Fibroblast of skin of back (primary cell): ENCODE data around the gene YES1. TPM values are rescaled to one million over a fixed set of nuclear protein-coding genes. Genes with fewer than 3 reads are reported as not detected.

ENCODE experiments used
- DNase-seq: peaks from one replicate; pipeline ENCODE4 v3.0.0-alpha.2; 2013
- polyA plus RNA-seq, 2 experiments: library from polyadenylated mRNA; unstranded; fragments of 120-200 nt; gene quantifications; one replicate each; pipeline ENCODE4 v1.2.1, GENCODE V29; 2013; ENCODE audit not compliant: insufficient read length in 2 of 2

The YES1 gene
- polyA plus RNA-seq (2013, experiment 1 of 2; ENCODE audit: insufficient read length): 30.6 TPM
- polyA plus RNA-seq (2013, experiment 2 of 2; ENCODE audit: insufficient read length): 34.7 TPM

DNA sequence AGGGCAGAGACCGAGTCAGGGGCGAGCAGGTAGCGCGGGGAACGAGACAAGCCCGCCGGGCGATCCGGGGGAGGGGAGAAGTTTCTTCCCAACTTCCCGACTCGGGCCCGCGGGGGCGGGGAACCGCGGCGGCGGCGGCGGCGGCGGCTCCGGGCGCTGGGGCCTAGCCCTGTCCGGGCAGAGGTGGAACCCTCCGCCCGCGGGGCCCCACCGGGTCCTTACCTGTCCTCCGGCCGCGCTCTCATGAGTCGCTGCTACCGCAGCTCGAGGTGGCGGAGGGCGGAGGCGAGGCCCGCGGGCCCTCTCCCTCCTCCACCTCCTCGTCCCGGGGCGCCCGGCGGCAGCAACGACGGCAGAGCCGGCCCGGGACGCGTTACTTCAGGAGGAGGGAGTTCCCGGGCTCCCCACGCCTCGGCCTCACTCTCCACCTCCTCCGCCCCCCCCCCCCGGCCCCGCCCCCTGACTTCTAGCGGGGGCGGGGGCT is at the start of gene YES1:
TSS of gene YES1 (minus strand) at position 351 of the 484 bp plus-strand sequence. CDS start 55,415 bp downstream, outside the sequence.
- peak; percentile 76 for DNase-seq

DNA sequence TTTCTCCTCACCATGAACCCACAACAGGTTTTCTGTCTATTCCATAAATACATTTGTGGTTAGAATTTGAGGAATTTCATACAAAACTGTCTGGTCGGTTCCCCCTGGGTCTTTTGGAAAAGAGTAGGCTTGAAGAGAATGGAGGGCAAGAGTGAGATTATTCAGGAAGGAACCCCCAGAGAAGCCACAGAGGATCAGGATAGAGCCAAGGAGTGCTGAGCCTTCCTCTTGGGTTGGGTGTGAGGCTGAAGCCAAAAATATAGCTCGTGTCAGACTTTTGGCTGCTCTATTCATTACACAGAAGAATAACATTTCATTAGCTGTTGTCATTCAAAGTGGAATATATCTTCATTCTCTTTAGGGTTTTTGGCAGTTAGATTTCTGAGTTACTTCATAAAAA is 45.9 kb upstream of the YES1 start:
- DNase-seq: no peak

- DNase-seq: no peak
Measured at GRCh38 chr18:853471-853870, 41.4 kb upstream of the YES1 start.

DNA sequence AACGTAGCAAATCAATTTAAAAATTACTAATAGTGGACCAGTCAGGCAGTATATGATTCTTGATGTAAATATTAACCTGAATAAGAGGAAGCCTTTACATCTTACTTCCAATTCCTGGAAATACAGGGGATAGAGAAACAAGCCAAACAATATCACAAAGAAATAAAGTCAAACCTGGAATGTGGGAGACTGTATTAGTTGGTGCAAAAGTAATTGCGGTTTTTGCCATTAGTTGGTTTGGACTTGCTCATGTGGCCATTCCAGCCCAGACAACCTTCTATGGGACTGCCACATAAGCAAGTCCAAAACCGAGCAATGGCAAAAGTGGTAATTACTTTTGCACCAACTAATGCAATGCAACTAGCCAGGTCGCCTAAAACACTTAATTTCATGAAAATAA is 38.9 kb upstream of the YES1 start:
- DNase-seq: no peak

GRCh38 chr18:849021-849420 is 37.0 kb upstream of the YES1 start:
- DNase-seq: no peak

GRCh38 chr18:848062-848861 is 36.2 kb upstream of the YES1 start:
- no peak for DNase-seq

GRCh38 chr18:845152-845819 is 33.2 kb upstream of the YES1 start:
- peak; percentile 59 for DNase-seq

- DNase-seq: no peak
Measured at GRCh38 chr18:841647-842370, 29.8 kb upstream of the YES1 start.

DNA sequence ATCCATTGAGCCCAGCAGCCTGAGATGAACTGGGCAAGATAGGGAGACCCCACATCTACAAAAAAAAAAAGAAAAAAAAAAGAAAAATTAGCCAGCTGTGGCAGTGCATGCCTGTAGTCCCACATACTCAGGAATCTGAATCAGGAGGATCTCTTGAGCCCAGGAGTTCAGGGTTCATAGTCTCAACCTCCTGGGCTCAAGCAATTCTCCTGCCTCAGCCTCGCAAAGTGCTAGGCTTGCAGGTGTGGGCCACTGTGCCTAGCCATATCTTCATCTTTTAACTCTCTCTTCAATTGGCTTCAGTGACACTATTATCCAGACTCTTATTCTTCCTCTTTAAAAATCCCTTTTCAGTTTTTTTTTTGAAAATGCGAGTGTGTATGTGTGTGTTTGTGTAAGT is 28.5 kb upstream of the YES1 start:
- no peak for DNase-seq

GRCh38 chr18:840023-840408 is 28.0 kb upstream of the YES1 start:
- no peak for DNase-seq

DNA sequence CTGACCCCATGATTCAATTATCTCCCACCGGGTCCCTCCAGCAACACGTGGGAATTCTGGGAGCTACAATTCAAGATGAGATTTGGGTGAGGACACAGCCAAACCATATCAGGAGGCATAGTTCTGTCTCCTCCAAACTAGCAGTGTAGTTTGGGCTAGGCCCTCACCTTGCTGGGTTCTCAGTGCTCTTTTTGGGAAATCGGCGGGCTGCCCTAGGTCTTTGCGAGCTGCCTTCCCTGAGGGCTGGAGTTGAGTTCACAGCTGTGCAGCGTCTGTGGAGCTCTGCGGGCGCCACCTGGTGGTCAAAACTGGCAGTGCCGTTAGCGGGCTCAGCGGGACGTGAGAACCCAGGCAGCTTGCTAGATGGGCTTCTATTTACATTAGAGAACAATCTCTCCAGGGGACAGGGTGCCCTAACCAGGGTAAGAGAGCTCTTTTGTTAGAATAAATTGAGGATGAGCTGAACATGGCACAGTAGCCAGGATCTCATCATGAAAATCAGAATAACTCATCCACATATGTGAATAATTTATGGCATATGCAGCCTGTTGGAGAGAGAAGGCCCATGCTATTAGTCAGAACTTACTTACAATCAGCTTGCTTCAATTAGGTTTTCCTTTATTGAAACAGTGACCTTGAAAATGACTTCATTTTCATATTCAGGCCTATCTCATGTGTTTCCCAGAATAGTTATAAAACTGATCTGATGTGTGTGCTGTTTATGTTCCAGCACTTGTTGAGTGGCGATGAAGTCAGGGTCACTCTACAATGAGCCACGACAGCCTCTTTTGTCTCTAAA is 27.4 kb upstream of the YES1 start:
- peak; percentile 70 for DNase-seq

GRCh38 chr18:837922-838321 is 25.9 kb upstream of the YES1 start:
- DNase-seq: no peak

DNA sequence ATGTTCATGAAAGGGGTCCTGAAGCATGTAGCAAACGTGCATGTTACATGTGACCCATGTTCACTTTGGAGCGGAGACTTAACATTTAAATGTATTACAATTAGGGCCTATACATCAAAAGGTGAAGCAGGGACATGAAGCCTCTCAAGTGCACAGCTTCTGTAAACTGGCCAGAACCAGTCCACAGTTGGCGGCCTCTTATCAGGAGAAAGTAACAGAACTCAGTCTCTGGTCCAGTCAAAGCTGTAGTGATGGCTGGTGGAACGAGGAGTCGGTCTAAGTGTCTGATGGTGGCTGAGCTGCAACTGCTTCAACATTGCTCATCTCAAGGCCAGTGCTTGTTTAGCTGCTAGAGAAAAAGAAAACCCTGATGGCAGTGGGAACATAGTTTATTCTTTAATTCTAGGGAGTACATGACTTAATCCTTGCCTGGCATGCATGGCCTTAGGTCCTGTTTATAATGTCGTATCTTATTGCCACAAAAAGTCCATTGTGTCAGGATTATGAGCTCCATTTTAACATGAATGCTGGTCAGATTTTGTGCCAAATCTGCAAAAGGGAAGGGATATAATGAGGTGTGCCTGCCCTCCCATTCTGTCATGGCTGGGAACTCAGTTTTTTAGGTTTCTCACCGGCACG is 22.2 kb upstream of the YES1 start:
- DNase-seq: no peak

GRCh38 chr18:833197-833596 is 21.2 kb upstream of the YES1 start:
- DNase-seq: no peak

DNA sequence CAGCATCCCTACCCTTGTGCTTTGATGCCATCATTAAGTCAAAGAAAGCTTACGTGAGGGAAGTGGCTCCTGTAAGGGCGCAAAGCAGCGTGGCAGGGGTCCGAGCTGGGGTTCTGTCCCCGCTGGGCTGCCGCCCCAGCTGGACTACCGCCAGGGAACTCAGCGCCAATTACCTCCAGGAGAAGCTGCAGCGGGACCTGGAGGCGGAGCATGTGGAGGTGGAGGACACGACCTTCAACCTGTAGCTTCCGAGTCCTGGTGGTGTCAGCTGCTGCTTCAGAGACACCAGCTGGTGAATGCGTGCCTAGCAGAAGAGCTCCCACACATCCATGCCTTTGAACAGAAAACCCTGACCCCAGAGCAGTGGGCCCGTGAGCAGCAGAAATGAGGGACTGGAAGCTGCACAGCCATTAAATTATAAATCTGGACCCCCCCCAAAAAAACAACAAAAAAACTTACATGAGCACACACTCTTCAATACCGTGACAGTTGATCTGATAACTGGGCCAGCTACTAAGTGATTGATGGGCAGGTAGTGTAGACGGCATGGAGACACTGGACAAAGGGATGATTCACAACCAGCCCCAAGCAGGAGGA is 20.1 kb upstream of the YES1 start:
- DNase-seq: no peak

DNA sequence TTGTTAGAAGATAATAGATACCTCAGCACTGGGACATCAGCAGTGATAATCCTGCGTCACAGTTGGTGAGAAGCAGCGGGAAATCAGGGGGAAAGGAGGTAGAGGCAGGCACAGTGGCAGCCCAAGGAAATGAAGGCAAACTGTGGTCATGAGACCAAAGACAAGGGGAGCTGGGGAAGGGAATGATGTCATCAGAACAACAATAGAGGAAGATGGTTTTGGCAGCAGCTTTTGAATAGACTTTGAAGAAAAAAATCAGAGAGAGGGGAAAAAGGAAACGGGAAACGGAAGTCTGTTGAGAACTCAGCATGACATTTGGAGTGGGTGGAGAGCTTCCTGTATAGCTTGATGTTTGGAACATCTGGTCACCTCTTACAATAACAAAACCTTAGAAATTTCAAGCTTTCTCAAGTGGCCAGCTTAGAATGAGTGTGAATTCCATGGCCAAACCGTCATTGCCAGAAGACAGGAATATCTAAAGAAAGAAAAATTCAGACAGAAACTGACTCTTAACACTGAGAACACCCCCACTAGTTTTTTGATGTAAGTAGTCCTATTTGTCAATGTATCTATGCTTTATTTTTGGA is 18.4 kb upstream of the YES1 start:
- DNase-seq: peak; percentile 69

DNA sequence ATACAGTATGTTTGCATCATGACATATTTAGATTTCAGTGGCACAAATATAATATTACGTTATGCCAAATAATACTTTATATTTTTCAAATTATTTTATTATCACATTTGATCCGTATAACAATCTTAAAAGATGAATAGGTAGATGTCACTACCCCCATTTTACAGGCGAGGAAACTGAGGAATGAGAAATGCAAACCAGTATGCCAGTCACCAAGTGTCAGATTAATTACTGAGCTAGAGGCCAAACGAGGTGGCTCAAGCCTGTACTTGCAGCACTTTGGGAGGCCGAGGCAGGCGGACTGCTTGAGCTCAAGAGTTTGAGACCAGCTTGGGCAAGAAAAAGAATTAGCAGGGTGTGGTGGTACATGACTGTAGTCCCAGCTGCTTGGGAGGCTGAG is 17.4 kb upstream of the YES1 start:
- no peak for DNase-seq

GRCh38 chr18:827093-827677 is 15.1 kb upstream of the YES1 start:
- no peak for DNase-seq

- no peak for DNase-seq
Measured at GRCh38 chr18:825891-826585, 14.0 kb upstream of the YES1 start.

DNA sequence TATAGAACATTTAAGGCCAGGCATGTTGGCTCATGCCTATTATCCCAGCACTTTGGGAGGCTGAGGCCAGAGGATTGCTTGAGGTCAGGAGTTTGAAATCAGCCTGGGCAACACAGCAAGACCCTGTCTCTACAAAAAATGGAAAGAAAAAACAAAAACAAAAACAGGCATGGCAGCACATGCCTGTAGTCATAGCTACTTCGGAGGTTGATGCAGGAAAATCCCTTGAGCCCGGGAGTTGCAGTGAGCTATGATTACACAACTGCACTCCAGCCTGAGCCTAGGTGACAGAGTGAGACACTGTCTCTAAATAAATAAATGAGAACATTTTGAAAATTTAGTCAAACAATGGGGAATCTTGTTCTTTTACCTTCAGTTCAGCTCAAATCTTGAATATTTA is 12.1 kb upstream of the YES1 start:
- no peak for DNase-seq
